Measurements from ENCODE around the gene TUBG1. TPM values are rescaled to one million over a fixed set of nuclear protein-coding genes. Genes with fewer than 3 reads are reported as not detected.
"Not testable (repeated sequence)": the region's sequence is repeated elsewhere in the genome, so short reads cannot be mapped to it uniquely, and the experiment has no call there.

The TUBG1 gene
- total RNA-seq, 1 donor from 2014 or later: 13.0 TPM

DNA sequence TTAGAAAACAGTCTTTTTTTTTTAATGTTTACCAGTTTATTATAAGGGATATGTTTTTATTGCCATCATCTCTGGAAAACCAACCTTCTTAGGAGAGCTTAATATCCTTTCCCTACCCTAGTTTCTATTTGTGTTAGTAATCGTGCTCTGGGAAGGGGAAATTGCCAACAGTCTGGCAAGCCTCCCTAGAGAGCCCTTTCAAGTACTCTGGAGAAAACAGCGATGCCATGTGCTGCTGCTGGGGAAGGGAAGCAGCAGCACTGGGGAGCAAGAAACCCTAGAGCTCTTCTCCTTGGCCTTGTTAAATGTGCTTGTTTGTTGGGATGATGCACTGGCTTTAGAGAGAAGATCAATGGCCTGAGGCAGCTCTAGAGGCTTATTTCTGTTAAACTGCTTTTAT lies 10.6 kb upstream of the TUBG1 start:
- no peak overlapping the region for H3K27ac ChIP-seq (ENCODE audit: low read depth, low read length)
- peaks cover 3 to 14% (median 11%) of the 10 kb centered on the region in 3 donors for H3K4me1 ChIP-seq (ENCODE audit: control insufficient read depth in 3 of 3, insufficient read depth in 3 of 3, low read length in 3 of 3)
- H3K27me3 ChIP-seq (ENCODE audit: control insufficient read depth in 3 of 3, insufficient read depth in 3 of 3, low read length in 3 of 3): no peaks in the 10 kb centered on the region
- H3K9me3 ChIP-seq (ENCODE audit: control insufficient read depth in 3 of 3, low read length in 3 of 3): no peaks in the 10 kb centered on the region
- peaks cover 0 to 3% (median 0%) of the 10 kb centered on the region in 3 donors for H3K36me3 ChIP-seq (ENCODE audit: control insufficient read depth in 3 of 3, insufficient read depth in 3 of 3, low read length in 3 of 3)
- no peak overlapping the region for H3K9ac ChIP-seq (ENCODE audit: low read depth in 1 of 3, low read length in 3 of 3)
- no peak overlapping the region for H3K4me3 ChIP-seq (ENCODE audit: low read length in 3 of 3)

- peaks cover 27 to 47% (median 34%) of the 10 kb centered on the region in 3 donors for H3K4me1 ChIP-seq (ENCODE audit: control insufficient read depth in 3 of 3, insufficient read depth in 3 of 3, low read length in 3 of 3)
- H3K9me3 ChIP-seq (ENCODE audit: control insufficient read depth in 3 of 3, low read length in 3 of 3): no peaks in the 10 kb centered on the region
- no peaks in the 10 kb centered on the region for H3K27me3 ChIP-seq (ENCODE audit: control insufficient read depth in 3 of 3, insufficient read depth in 3 of 3, low read length in 3 of 3)
- no peak overlapping the region for H3K4me3 ChIP-seq (ENCODE audit: low read length in 3 of 3)
- H3K36me3 ChIP-seq (ENCODE audit: control insufficient read depth in 3 of 3, insufficient read depth in 3 of 3, low read length in 3 of 3): peaks cover 0 to 3% (median 0%) of the 10 kb centered on the region in 3 donors
- no peak overlapping the region for H3K27ac ChIP-seq (ENCODE audit: low read depth, low read length)
- no peak overlapping the region for H3K9ac ChIP-seq (ENCODE audit: low read depth in 1 of 3, low read length in 3 of 3)
Observed at GRCh38 chr17:42603318-42603717, 6.2 kb upstream of the TUBG1 start.

- H3K4me3 ChIP-seq (ENCODE audit: low read length in 3 of 3): peak overlapping the region; percentile 4 to 98 (median 98)
- H3K4me1 ChIP-seq (ENCODE audit: control insufficient read depth in 3 of 3, insufficient read depth in 3 of 3, low read length in 3 of 3): peaks cover 30 to 40% (median 32%) of the 10 kb centered on the region in 3 donors
- H3K27ac ChIP-seq (ENCODE audit: low read depth, low read length): peak overlapping the region; percentile 93
- no peaks in the 10 kb centered on the region for H3K9me3 ChIP-seq (ENCODE audit: control insufficient read depth in 3 of 3, low read length in 3 of 3)
- no peaks in the 10 kb centered on the region for H3K27me3 ChIP-seq (ENCODE audit: control insufficient read depth in 3 of 3, insufficient read depth in 3 of 3, low read length in 3 of 3)
- peak overlapping the region; percentile 96 to 99 (median 98) for H3K9ac ChIP-seq (ENCODE audit: low read depth in 1 of 3, low read length in 3 of 3)
- peaks cover 10 to 13% (median 11%) of the 10 kb centered on the region in 3 donors for H3K36me3 ChIP-seq (ENCODE audit: control insufficient read depth in 3 of 3, insufficient read depth in 3 of 3, low read length in 3 of 3)
Observed at GRCh38 chr17:42607769-42608168, 1.7 kb upstream of the TUBG1 start.

- Histone ChIP-seq H3K27ac (ENCODE audit: low read depth, low read length) (peak overlapping the region; percentile 93), H3K4me3 (ENCODE audit: low read length in 3 of 3) (peak overlapping the region; percentile 97 to 98 (median 98)), H3K9me3 (ENCODE audit: control insufficient read depth in 3 of 3, low read length in 3 of 3) (no peaks in the 10 kb centered on the region), H3K9ac (ENCODE audit: low read depth in 1 of 3, low read length in 3 of 3) (peak overlapping the region; percentile 96 to 99 (median 98)), H3K27me3 (ENCODE audit: control insufficient read depth in 3 of 3, insufficient read depth in 3 of 3, low read length in 3 of 3) (no peaks in the 10 kb centered on the region), H3K36me3 (ENCODE audit: control insufficient read depth in 3 of 3, insufficient read depth in 3 of 3, low read length in 3 of 3) (peaks cover 17 to 18% (median 17%) of the 10 kb centered on the region in 3 donors), H3K4me1 (ENCODE audit: control insufficient read depth in 3 of 3, insufficient read depth in 3 of 3, low read length in 3 of 3) (peaks cover 30 to 40% (median 32%) of the 10 kb centered on the region in 3 donors)
Observed at GRCh38 chr17:42608305-42609181, 940 bp upstream of the TUBG1 start.

GRCh38 chr17:42609814-42610801 lies 625 bp downstream of the TUBG1 start:
- H3K4me1 ChIP-seq (ENCODE audit: control insufficient read depth in 3 of 3, insufficient read depth in 3 of 3, low read length in 3 of 3): peaks cover 29 to 32% (median 30%) of the 10 kb centered on the region in 3 donors
- peaks cover 29 to 30% (median 29%) of the 10 kb centered on the region in 3 donors for H3K36me3 ChIP-seq (ENCODE audit: control insufficient read depth in 3 of 3, insufficient read depth in 3 of 3, low read length in 3 of 3)
- H3K27ac ChIP-seq (ENCODE audit: low read depth, low read length): peak overlapping the region; percentile 67

GRCh38 chr17:42612013-42612412 lies 2.5 kb downstream of the TUBG1 start:
- no peak overlapping the region for H3K4me3 ChIP-seq (ENCODE audit: low read length in 3 of 3)
- no peaks in the 10 kb centered on the region for H3K9me3 ChIP-seq (ENCODE audit: control insufficient read depth in 3 of 3, low read length in 3 of 3)
- no peaks in the 10 kb centered on the region for H3K27me3 ChIP-seq (ENCODE audit: control insufficient read depth in 3 of 3, insufficient read depth in 3 of 3, low read length in 3 of 3)
- H3K9ac ChIP-seq (ENCODE audit: low read depth in 1 of 3, low read length in 3 of 3): no peak overlapping the region
- no peak overlapping the region for H3K27ac ChIP-seq (ENCODE audit: low read depth, low read length)
- peaks cover 36 to 39% (median 38%) of the 10 kb centered on the region in 3 donors for H3K36me3 ChIP-seq (ENCODE audit: control insufficient read depth in 3 of 3, insufficient read depth in 3 of 3, low read length in 3 of 3)
- peaks cover 17 to 18% (median 17%) of the 10 kb centered on the region in 3 donors for H3K4me1 ChIP-seq (ENCODE audit: control insufficient read depth in 3 of 3, insufficient read depth in 3 of 3, low read length in 3 of 3)

More at GRCh38 chr17:42609814-42610801, 625 bp downstream of the TUBG1 start:
- not testable (repeated sequence) for H3K27me3 ChIP-seq (ENCODE audit: control insufficient read depth in 3 of 3, insufficient read depth in 3 of 3, low read length in 3 of 3); H3K9me3 ChIP-seq (ENCODE audit: control insufficient read depth in 3 of 3, low read length in 3 of 3)
- H3K9ac ChIP-seq (ENCODE audit: low read depth in 1 of 3, low read length in 3 of 3): peak overlapping the region; percentile 83 to 87 (median 86)
- peak overlapping the region; percentile 92 to 98 (median 97) for H3K4me3 ChIP-seq (ENCODE audit: low read length in 3 of 3)

GRCh38 chr17:42613699-42614295 lies 4.3 kb downstream of the TUBG1 start:
- Histone ChIP-seq H3K4me3 (ENCODE audit: low read length in 3 of 3) (no peak overlapping the region), H3K36me3 (ENCODE audit: control insufficient read depth in 3 of 3, insufficient read depth in 3 of 3, low read length in 3 of 3) (peaks cover 36 to 39% (median 38%) of the 10 kb centered on the region in 3 donors), H3K9me3 (ENCODE audit: control insufficient read depth in 3 of 3, low read length in 3 of 3) (no peaks in the 10 kb centered on the region), H3K27me3 (ENCODE audit: control insufficient read depth in 3 of 3, insufficient read depth in 3 of 3, low read length in 3 of 3) (no peaks in the 10 kb centered on the region), H3K4me1 (ENCODE audit: control insufficient read depth in 3 of 3, insufficient read depth in 3 of 3, low read length in 3 of 3) (peaks cover 22 to 23% (median 23%) of the 10 kb centered on the region in 3 donors), H3K27ac (ENCODE audit: low read depth, low read length) (no peak overlapping the region), H3K9ac (ENCODE audit: low read depth in 1 of 3, low read length in 3 of 3) (no peak overlapping the region)

DNA sequence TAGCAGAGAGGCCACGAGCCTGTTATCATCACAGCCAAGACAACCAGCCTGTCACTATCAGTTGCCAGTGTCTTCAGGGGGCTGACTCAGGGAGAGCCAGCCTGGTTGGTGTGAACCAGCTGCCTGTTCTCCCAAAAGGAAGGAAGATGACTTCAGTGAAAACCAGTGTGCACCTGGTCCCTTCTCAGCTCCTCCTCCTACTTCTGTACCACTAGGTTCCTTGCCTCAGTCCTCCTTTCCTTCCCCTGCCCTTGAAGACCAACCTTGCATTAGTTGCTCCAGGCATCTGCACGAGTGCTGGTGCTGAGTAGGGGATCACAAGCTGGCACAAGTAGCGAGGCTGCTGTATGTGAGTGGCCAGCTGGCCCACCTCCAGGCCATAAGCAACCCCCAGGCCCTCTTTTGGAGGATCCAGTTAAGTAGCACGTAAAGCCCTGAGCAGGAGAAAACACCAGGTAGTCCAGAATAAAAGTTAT lies 8.5 kb downstream of the TUBG1 start:
- H3K9ac ChIP-seq (ENCODE audit: low read depth in 1 of 3, low read length in 3 of 3): peak overlapping the region; percentile 74 to 86 (median 85)
- peak overlapping the region; percentile 94 for H3K27ac ChIP-seq (ENCODE audit: low read depth, low read length)
- peak overlapping the region; percentile 27 to 70 (median 63) for H3K4me3 ChIP-seq (ENCODE audit: low read length in 3 of 3)
- H3K27me3 ChIP-seq (ENCODE audit: control insufficient read depth in 3 of 3, insufficient read depth in 3 of 3, low read length in 3 of 3): no peaks in the 10 kb centered on the region
- peaks cover 19 to 27% (median 24%) of the 10 kb centered on the region in 3 donors for H3K4me1 ChIP-seq (ENCODE audit: control insufficient read depth in 3 of 3, insufficient read depth in 3 of 3, low read length in 3 of 3)
- no peaks in the 10 kb centered on the region for H3K9me3 ChIP-seq (ENCODE audit: control insufficient read depth in 3 of 3, low read length in 3 of 3)
- peaks cover 23 to 26% (median 26%) of the 10 kb centered on the region in 3 donors for H3K36me3 ChIP-seq (ENCODE audit: control insufficient read depth in 3 of 3, insufficient read depth in 3 of 3, low read length in 3 of 3)

All from skeletal muscle tissue (tissue), 4 donors.